GM10847 (cell line): ENCODE measurements around the gene ELOF1.
A peak's percentile ranks its signal among the peaks of the same experiment; 100 is the strongest.

Experiments used
- POLR2A ChIP-seq: IDR thresholded peaks from 2 replicates; pipeline ENCODE4 v1.6.1; 2011; ENCODE audit not compliant: insufficient read length; ENCODE audit errors: extremely low read depth

Gene ELOF1

DNA sequence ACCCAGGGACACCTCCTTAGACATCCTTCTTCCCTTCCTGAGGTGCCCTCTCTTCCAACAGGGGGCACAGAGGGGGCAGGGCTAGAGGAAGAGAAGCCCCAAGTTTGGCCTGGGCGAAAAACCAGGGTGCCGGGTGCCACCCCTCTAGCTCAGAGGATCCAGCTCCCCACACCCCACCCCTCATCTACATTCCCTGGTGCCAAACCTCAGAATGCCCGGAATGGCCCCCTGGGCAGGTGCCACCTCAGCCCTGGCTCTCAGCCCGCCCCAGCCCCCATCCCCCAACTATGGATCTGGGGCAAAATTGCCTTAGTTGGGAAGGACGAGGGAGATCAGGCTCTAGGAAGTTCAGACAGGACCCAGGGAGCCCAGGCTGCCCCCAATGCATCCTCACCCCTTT lies 18.4 kb downstream of the ELOF1 start:
- TF ChIP-seq POLR2A = no peak

DNA sequence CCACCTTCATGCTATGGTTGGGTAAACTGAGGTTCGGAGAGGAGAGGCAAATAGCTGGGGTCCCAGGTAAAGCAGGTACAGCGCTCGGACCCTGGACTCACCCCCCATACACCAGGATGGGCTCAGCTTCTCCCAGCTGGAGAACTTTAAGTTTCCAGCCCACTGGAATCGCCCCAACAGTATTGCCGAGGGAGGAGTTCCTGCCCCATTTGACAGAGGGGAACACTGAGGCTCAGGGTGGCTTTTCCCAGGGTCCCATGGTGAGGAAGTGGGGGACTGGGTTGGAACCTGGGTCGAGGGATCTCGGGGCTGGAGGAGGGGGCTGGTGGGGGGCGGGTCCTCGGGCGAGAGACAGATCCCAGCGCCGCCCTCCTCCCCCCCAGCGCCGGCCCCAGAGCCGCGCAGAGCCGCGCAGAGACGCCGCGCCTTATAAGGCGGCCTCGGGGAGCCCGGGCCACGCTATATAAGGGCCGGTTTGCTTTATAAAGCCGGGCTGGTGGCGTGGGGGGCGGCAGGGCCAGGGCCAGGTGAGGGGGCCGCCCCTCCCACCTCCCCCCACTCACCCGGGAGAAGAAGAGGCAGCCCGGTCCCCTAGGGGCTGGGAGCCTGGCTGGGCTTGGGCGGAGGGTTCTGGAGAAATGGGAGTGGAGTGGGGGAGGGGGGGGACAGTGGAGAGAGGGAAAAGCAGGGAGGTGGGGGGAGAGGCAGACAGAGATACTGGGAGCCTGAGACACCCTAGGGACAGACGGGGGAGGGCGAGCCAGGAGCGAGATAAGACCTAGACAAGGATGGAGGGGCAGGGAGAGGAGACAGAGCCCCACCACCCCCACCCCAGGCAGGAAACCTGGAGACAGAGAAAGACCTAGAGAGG lies 19.3 kb downstream of the ELOF1 start:
- TF ChIP-seq POLR2A = no peak

DNA sequence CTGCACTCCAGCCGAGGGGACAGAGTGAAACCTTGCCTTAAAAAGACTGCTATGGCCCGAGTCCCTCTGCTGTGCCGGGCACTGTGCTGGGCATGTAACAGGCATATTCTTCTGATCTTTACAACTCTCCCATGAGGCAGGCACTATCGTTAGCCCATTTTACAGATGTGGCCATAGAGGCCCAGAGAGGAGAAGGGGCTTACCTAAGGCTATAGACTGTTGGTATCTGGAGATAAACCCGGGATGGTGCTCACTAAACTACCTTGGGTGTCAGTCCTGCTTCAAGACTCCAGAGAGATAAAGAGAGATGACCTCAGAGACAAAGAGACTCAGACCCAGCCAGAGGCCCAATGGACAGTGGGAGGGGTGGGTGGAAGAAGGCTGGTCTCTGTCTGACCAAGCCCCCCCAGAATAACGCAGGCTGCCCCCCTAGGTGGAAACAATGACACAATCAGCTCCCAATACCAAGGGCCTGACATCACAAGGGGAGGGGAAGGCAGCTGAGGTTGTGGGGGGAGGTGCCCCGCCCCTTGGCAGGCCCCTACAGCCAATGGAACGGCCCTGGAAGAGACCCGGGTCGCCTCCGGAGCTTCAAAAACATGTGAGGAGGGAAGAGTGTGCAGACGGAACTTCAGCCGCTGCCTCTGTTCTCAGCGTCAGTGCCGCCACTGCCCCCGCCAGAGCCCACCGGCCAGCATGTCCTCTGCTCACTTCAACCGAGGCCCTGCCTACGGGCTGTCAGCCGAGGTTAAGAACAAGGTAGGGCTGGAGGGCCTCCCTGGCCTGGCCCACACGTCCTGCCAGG lies 20.6 kb downstream of the ELOF1 start, which contains the start of gene CNN1:
TSS of gene CNN1 (plus strand) at position 620 of the 805 bp plus-strand sequence. CDS start at position 697, 77 bp downstream.
- TF ChIP-seq POLR2A = no peak

DNA sequence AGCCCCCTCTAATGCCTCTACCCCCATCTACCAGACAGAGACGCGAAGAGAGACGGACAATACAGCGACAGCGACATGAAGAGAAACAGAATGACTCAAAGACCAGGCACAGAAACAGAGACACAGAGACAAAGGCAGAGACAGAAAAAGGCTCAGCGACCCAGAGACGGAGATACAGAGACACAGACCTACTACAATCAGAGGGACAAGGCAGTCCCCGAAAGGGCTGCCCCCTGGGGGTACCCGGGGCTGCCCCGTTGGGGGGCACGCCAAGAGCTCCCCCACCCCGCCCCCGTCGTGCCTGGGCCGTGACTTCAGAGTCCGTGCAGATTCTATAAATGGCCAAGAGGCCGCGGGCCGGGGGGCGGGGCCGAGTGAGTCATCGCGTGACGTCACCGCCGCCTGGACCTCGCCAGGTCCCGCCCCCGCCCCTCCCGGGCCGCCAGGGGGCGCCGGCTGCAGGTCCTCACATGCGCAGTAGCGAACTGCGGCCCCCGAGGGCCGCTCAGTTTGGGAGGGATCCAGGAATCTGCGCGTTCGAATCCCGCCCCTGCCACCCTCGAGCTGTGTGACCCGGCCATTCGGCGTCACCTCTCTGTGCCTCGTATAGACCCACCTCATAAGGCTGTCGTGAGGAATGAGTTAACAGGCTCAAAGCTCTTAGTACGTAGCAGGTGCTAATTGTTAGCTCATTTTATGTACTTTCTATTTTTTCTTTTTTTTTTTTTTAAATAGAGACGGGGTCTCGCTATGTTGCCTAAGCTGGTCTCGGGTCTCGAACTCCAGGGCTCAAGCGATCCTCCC lies 23.0 kb downstream of the ELOF1 start:
- no peak for TF ChIP-seq POLR2A

DNA sequence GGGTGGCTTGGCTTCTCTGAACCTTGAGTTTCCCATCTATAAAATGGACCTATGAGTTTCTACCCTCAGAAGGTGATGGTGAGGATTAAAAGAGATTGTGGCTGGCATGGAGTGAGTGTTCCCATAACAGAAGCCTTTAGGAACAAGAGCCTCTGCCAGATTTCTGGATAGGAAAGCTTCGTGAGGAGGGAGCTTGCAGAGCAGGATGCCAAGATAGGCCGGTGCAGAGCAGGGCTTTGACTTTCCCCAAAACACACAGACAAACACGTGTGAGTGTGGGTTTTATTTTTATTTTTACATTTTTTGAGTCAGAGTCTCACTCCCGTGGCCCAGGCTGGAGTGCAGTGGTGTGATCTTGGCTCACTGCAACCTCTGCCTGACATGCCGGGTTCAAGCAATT lies 24.1 kb downstream of the ELOF1 start:
- no peak for TF ChIP-seq POLR2A

DNA sequence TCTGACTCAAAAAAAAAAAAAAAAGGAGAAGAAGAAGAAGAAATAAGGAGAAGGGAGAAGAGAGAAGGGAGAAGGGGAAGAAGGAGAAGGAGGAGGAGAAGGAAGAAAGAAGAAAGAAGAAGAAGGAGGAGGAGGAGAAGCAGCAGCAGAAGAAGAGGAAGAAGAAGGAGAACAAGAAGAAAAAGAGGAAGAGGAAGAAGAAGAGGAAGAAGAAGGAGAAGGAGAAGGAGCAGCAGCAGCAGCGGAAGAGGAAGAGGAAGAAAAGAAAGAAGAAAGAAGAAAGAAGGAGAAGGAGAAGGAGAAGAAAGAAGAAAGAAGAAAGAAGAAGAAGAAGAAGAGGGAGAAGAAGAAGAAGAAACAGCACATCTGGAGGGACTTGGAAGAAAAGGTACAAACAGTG lies 24.5 kb downstream of the ELOF1 start:
- no peak for TF ChIP-seq POLR2A

DNA sequence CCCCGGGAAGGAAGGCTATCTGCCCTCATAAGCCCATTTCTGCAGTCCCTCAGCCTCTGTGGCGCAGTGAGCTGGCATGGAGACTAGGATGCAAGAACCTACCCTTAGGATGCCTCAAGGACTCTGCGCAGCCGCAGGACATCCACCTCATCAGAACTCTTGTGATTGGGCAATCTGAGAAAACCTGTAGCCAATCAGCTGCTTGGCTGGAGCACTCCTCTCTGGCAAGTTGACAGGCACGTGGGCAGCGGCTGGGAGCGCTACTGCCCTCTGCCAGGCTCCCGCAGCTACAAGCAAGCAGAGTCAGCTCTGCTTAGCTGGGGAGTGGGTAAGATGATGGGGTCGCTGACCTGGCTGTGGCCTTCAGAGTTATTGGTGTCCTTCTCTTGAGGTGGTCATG lies 28.6 kb downstream of the ELOF1 start:
- TF ChIP-seq POLR2A = no peak

DNA sequence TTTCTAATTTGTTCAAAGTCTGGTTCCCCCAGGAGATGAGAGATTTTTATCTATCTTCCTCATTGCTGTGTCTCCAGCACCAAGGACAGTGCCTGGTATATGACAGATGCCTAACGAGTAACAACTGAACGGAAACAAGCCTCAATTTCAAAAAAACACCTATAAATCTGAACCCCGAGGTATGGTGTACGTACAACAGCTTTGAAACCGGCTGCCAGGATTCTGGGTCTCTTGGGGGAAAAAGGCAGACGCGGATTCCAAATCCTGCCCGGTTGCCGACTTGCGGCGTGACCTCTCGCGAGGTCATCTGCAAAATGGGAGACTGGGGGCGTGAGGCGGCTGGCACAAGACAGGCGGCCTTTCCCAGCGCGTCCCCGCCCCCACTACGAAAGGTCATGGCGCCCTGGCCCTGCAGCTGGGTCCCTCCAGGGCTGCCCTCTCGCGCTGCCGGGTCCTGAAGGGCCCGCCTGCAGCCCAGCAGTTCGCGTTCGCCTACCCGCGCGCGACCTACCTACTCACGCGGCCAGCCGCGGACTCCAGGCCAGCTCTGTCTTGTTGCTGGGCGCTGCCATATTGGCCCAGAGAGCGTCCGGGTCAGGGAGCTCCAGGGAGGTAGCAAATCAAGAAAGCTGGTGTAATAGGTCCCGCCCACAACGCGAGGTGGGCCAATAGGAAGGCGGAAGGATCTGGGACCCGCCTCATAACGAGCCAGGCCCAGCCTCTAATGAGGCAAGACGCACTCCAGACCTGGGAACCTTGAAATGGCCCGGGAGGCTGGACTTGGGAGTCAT lies 30.3 kb downstream of the ELOF1 start, which contains the start of gene ECSIT:
TSS of gene ECSIT (minus strand) at position 584 of the 791 bp plus-strand sequence. CDS start 9,964 bp downstream, outside the sequence.
- TF ChIP-seq POLR2A = peak; percentile 41

DNA sequence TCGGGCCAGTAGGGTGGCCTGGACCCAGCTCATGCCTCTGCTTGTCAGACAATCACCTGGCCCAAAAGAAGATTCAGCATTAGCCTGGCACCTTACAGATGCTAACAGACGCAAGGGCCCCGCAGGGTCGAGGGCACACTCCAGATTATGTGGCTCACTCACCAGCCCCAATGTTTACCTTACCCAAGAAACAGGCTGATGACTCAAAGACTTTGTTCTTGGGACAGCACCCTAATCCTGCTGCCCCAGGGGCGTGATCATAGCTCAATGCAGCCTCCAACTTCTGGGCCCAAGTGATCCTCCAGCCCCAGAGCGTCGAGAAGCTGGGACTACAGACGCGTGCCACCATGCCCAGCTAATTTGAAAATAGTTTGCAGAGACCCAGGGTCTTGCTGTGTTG lies 39.9 kb downstream of the ELOF1 start:
- no peak for TF ChIP-seq POLR2A

DNA sequence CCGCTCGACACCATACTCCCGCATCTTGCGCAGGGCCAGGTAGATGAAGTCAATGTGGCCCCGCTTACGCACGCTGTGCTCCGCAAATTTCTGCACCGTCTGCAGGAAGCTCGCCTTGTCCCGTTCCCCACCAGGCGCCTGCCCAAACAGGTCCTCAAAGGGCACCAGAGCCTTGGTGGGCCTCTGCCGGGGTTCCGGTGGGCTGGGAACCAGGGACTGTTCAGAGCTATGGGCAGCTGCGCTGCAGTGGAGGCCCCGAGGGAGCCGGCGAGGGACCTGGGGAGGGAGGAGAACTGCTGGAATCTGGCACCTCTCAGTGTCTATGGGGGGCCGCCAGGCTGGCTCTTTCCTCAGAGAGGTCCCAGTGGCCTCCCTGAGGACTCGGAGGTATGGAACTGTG lies 45.1 kb downstream of the ELOF1 start:
- TF ChIP-seq POLR2A = no peak

DNA sequence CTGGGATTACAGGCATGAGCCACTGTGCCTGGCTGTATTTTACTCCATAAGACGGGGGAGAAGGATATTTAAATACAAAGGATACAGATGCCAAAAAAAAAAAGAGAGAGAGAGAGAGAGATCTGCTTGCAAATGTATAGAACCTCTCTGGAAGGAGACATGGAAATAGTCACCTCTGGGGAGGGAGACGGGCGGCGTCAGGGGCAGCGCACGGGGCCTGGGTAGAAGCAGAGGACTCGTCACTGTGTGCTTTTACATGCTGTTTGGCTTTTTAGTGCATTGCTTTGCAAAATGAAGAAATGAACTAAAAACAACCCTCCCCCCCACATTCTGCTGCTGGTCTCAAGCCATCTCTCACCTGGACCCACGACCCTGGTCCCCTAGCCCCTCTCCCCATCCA lies 48.6 kb downstream of the ELOF1 start:
- no peak for TF ChIP-seq POLR2A

DNA sequence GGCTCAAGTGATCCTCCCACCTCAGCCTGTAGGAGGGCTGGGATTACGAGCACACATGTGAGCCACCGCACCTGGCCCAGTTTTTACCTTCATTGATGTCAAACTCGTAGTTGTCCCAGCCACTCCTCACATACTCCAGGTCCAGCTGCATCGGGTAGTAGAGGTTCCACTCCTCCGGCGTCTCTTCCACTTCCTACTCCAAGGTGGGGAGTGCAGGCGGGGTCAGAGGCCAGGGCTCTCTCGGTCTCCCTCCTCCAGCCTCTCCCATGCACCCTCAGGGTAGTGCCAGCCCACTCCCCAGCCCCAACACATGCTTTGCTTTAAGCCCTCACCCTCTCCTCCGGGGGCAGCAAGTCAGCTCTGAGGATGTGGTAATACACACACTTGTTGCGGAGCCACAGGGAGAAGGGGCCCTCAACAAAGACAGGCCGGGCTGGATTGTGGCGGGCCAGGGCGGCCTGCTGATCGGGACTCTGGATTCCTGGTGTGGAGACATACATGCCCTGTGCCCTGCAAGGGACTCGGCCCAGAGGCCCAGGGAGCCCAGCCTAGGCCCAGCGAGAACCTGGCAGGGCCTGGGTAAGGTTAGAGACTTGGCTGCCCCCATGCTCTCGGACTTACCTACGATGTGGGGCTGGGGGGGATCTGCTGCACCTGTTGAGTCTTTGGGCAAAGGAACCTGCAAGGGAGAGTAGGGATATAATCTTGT lies 51.5 kb downstream of the ELOF1 start:
- no peak for TF ChIP-seq POLR2A

DNA sequence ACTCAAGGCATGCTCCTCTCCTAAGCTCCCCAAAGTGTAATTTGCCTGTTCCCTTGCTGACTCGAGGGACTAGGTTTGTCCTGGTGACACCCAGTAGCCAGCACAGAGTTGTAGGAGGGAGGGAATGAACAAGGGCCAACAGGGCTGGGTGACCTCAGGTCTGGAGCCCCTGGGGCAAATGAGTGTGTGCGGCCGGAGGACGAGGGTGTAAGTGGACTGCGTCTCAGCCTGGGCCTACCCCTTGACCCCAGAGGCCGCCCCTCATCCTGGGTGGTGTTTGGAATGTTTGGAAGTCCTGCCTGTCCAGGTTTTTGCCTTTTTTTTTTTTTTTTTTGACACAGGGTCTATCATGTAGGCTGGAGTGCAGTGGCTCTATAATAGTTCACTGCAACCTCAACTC lies 52.1 kb downstream of the ELOF1 start:
- TF ChIP-seq POLR2A = no peak

DNA sequence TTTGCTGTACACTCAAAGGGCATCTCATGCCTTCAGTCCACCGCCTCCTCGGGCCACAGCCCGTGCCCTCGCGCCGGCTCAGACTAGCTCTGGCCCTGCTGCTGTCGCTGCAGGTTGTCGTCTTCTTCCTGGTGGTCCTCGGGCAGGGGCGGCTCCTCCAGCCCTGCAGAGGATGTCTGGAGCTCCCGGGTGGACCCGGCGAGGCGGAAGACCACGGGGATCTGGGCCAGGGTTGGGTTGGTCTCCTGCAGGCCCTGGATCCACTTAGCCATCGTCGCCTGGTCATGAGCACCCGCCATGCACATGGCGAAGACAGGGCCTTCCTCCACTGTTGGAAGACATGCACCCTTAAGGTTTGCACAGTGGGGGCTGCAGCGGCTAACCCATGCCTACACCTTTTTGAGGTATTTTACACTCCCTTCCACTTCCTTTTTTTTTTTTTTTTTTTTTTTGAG lies 52.9 kb downstream of the ELOF1 start:
- TF ChIP-seq POLR2A = no peak

DNA sequence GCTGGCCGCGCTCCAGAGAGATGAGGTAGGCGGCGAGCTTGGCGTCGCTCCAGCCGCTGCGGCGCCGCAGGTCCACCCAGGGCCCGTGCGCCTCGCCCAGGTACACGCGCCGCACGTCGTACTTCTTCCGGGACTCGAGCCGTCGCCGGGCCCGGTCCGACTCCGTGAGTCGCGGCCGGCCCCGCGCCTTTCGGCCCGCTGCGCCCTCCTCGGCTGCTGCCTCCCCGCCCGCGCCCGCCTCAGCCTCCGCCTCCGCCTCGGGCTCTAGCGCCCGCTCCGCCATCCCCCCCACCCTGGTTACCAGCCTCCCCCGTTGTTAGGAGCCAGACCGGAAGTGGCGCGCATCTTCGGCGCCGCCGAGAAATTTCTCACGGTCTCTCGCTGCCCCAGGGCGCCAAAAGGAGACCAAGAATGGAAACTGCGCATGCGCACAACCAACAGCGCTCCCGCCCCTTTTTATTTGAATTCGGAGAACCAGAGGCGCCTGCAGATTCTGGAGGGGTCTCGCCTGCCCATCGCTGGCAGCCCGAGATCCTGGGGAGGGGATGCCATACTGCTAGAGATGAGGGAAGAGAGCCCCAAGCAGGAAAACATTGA lies 53.4 kb downstream of the ELOF1 start, which contains the start of gene ZNF653:
TSS of gene ZNF653 (minus strand) at position 336 of the 597 bp plus-strand sequence. CDS start at position 283, 53 bp downstream.
- no peak for TF ChIP-seq POLR2A
